Right lobe of liver (tissue), 6 donors: ENCODE results near the gene GNB1. TPM values are rescaled to one million over a fixed set of nuclear protein-coding genes. Genes with fewer than 3 reads are reported as not detected.

Experiments used
- ATAC-seq, 4 donors: fragments of 200-7000 bp; cut with Tn5 transposase; one replicate each; pipeline ENCODE4 v1.9.1; 2020; ENCODE audit warnings: mild to moderate bottlenecking in 4 of 4, moderate library complexity in 4 of 4
- DNase-seq, 3 donors: peaks; one replicate each; pipeline ENCODE4 v3.0.0-alpha.2; 2020
- H3K27ac ChIP-seq, 3 donors: fragments of 200-600 bp; one replicate each; pipeline ENCODE4 v1.8.0; 2022
- H3K27me3 ChIP-seq, 2 donors: fragments of 200-600 bp; one replicate each; pipeline ENCODE4 v1.8.0; 2022
- H3K36me3 ChIP-seq, 4 donors: fragments of 200-600 bp; sonication (generic) in 1 of 4; one replicate each; pipeline versions ENCODE4 v1.5.1 to v1.8.0; 2017 to 2022; ENCODE audit warnings: control low read depth in 1 of 4
- H3K4me1 ChIP-seq, 4 donors: fragments of 200-600 bp; sonication (generic) in 1 of 4; one replicate each; pipeline versions ENCODE4 v1.5.1 to v1.8.0; 2017 to 2022; ENCODE audit warnings: control low read depth in 1 of 4
- H3K4me3 ChIP-seq, 3 donors: fragments of 200-600 bp; one replicate each; pipeline ENCODE4 v1.8.0; 2022
- H3K9me3 ChIP-seq, 4 donors: fragments of 200-600 bp; sonication (generic) in 1 of 4; one replicate each; pipeline versions ENCODE4 v1.5.1 to v1.8.0; 2017 to 2022; ENCODE audit warnings: control low read depth in 1 of 4
- POLR2A ChIP-seq: fragments of 450-650 bp; IDR thresholded peaks from one replicate; pipeline ENCODE4 v1.6.1; 2017; ENCODE audit warnings: antibody characterized with exemption, mild to moderate bottlenecking
- WGBS: methylation state at CpG from one replicate; pipeline ENCODE4 v1.1.6; 2018; ENCODE audit warnings: low coverage, low lambda C conversion rate; ENCODE audit not compliant: insufficient coverage; ENCODE audit errors: missing lambda C conversion rate; 5-methylcytosine and 5-hydroxymethylcytosine counted together
- intact Hi-C, 2 donors: fragments of 100-400 bp; cut with DNase I; formaldehyde crosslinking; loops; one replicate each; pipeline versions ENCODE4 v1.11.2 to v1.14.1; 2022
- total RNA-seq, 6 experiments: library from RNA; depleted of rRNA in 2 of 6; stranded (reverse); fragments of >200 nt in 2 of 6; fragmentation: NEBNext Ultra II Directional in 3 of 6; extraction: Animal tissue kit (Norgen Biotek cat#: 25700) in 3 of 6; gene quantifications; one replicate each; pipeline versions ENCODE4 v1.1.0 to v1.2.4, GENCODE V29; 2016 to 2023
- TF ChIP-seq, protein P1 (sequence below), 4 donors: fragments of 200-600 bp in 3 of 4; fragments of 450-650 bp in 1 of 4; IDR thresholded peaks; one replicate each; pipeline versions ENCODE4 v1.5.1 to v1.8.0; 2016 to 2022; ENCODE audit warnings: antibody characterized with exemption in 4 of 4, mild to moderate bottlenecking in 2 of 4
- donor health status: DM: no; HTN: yes; CAD: no.
- donor health status: DM: no; HTN: no; CAD: no.
- donor health status: DM: no; HTN: no; CAD: no.
- donor health status: DM: no; HTN: yes; CAD: no.
- donor health status: DM: no; HTN: yes; CAD: no.

GNB1 gene
- total RNA-seq, 6 experiments from 2014 or later = 85.9 to 147 (median 104) TPM

DNA sequence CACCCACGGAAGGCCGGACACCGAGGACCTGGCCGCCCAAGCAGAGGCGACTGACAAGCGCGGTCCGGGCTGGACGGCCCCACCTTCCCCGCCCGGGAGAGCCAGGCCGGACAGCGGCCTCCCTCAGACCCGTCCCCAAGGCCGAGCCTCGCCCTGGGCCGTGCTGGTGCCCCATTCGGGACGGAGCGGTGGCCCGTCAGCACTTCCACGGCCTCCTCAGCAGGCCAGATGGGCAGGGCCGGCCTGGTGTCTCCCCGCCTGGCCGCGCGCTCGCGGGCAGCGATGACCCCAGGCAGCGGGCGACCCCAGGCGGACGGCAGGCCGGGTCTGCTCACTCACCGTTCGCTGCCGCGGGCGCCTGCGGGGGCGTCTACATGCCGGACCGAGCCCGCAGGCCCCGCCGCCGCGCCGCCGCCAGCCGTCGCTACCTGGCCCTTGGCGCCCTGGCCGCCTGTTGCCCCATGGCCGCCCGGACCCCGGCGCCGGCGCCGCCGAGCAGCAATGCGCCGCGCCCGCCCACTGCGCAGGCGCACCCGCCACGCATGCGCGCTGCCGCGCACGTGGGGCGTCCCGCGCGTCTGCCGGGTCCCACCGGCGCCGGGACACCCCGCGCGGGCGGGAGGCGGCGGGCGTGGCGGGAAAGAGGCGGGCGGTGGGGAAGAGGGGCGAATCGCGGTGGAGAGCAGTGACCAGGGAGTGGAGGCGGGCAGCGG, 112.8 kb downstream of the GNB1 start, which contains the start of gene NADK:
TSS of gene NADK (minus strand) at position 521 of the 713 bp plus-strand sequence. CDS start 13,064 bp downstream, outside the sequence.
- H3K27ac ChIP-seq = peak within 1 kb of the TSS; percentile 91 to 98 (median 94)
- 0% methylated on average over 7 of the region's 99 CpGs for WGBS
- intact Hi-C loops = no loop called here
- H3K27me3 ChIP-seq = no peaks in the 10 kb centered on the region
- TF ChIP-seq, protein P1, sequence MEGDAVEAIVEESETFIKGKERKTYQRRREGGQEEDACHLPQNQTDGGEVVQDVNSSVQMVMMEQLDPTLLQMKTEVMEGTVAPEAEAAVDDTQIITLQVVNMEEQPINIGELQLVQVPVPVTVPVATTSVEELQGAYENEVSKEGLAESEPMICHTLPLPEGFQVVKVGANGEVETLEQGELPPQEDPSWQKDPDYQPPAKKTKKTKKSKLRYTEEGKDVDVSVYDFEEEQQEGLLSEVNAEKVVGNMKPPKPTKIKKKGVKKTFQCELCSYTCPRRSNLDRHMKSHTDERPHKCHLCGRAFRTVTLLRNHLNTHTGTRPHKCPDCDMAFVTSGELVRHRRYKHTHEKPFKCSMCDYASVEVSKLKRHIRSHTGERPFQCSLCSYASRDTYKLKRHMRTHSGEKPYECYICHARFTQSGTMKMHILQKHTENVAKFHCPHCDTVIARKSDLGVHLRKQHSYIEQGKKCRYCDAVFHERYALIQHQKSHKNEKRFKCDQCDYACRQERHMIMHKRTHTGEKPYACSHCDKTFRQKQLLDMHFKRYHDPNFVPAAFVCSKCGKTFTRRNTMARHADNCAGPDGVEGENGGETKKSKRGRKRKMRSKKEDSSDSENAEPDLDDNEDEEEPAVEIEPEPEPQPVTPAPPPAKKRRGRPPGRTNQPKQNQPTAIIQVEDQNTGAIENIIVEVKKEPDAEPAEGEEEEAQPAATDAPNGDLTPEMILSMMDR (IDR thresholded peaks at IDR 0.05) = peak in 1 of 4 donors; percentile 14
- TF ChIP-seq POLR2A = peak; percentile 61
- peak; percentile 75 to 80 (median 79) for DNase-seq
- peaks cover 0 to 54% (median 23%) of the 10 kb centered on the region in 4 donors for H3K4me1 ChIP-seq
- H3K36me3 ChIP-seq = no peaks in the 10 kb centered on the region
- no peaks in the 10 kb centered on the region for H3K9me3 ChIP-seq
- peak within 1 kb of the TSS; percentile 84 to 99 (median 86) for H3K4me3 ChIP-seq
- ATAC-seq = peak; percentile 20 to 46 (median 34)

DNA sequence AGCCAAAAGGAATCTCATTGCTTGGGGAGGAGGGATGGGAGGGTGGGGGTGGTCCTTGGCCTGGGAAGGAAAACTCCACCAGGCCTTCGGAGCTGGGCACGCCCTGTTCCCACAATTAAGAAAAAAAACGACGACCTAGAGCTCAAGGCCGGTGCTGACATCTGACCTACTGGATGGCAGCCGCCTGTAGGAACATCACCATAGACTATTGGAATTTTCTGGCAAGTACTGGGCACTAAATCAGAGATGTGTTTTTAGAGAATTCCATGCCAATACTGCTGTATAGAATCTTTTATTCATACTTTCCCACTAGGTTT, 113.3 kb downstream of the GNB1 start:
- Histone ChIP-seq H3K27ac (peak overlapping the region; percentile 91 to 98 (median 94)), H3K4me3 (peak overlapping the region; percentile 84 to 99 (median 86)), H3K9me3 (no peaks in the 10 kb centered on the region), H3K36me3 (peaks cover 0 to 4% (median 0%) of the 10 kb centered on the region in 4 donors), H3K4me1 (peaks cover 0 to 49% (median 20%) of the 10 kb centered on the region in 4 donors), H3K27me3 (no peaks in the 10 kb centered on the region)
- ATAC-seq (peak in 2 of 4 donors; percentile 9 to 11), DNase-seq (no peak)
- TF ChIP-seq POLR2A = no peak
- TF ChIP-seq, protein P1 (IDR thresholded peaks at IDR 0.05) = no peak
- intact Hi-C loops = no loop called here
- WGBS = 0% methylated on average over 6 of the region's 6 CpGs

DNA sequence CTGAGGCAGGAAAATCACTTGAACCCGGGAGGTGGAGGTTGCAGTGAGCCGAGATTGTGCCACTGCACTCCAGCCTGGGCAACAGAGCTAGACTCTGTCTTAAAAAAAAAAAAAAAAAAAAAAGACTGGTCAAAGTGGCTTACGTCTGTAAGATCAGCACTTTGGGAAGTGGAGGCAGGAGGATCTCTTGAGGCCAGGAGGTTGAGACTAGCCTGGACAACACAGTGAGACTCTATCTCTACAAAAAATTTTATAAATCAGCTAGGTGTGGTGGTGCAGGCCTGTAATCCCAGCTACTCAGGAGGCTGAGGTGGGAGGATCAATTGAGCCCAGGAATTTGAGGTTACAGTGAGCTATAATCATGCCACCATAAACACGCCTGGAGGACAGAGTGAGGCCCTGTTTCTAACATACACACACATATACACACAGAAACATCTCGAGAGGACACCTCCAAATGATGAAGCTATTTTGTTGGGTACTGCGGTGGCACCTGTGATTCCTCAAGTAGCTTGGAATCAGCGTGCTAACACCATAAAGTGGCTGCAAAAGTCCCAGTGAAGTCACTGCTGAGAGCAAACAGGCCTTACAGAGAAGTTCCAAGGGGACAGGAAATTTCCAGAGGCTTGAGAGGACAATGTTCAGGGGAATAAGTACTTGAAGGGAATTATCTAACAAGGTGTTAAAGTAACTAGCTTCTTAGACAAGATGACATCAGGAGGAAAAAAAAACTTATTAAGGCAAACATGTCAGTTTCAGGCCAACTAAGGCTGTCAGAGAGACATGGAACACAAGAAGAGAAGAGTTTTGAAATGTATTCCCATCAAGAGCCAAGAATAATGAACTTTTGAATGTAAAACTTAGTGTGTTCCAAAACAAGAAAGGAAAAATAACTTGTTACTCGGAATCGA, 114.0 kb downstream of the GNB1 start:
- Histone ChIP-seq H3K4me1 (peaks cover 0 to 43% (median 15%) of the 10 kb centered on the region in 4 donors), H3K27ac (peak overlapping the region; percentile 91 to 98 (median 94)), H3K27me3 (no peaks in the 10 kb centered on the region), H3K4me3 (peak overlapping the region; percentile 84 to 99 (median 86)), H3K36me3 (peaks cover 0 to 10% (median 0%) of the 10 kb centered on the region in 4 donors), H3K9me3 (no peaks in the 10 kb centered on the region)
- TF ChIP-seq, protein P1 (IDR thresholded peaks at IDR 0.05) = no peak
- no peak for TF ChIP-seq POLR2A
- ATAC-seq (no peak), DNase-seq (no peak)
- intact Hi-C loops = no loop called here
- WGBS = 21% methylated on average over 5 of the region's 9 CpGs

DNA sequence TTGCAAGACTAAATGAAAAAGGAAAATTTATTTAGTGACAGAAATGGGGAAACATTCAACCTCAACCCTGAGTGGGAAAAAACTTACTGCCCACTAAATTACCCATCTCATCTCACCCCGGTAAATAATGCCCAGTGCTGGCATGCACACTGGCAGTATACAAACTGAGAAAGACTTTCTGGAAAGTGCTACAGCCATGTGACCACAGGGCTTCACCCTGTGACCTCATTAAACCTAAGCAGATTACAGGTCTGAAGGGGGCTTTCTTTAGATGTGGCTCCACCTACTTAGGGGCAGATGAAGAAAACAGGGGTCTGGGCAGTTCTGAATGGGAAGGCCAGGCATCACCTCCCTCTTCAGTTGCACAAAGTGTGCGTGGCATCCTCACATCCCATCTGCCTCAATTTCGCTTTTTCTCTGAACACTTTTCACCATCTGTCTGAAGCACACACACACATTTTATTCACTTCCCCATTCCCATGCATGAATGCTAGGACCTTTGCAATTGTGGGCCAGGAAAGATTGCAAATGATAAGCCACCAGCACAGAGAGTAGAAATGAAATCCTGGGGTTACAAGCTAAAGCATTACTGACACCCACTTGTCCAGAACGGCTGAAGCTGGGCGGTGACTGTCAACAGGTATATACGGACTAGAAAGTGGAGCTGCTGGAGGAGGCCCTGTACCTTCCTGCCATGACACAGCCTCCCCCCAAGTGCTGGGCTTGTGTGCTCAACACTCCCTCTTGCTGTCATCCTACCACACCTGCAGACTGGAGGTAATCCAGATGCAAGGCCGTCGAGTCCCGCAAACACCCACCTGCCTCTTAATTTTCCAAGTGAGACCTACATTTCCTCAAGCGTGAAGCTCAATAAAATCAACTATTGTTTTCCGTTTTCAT, 115.3 kb downstream of the GNB1 start:
- intact Hi-C loops = no loop called here
- peaks cover 0 to 11% (median 0%) of the 10 kb centered on the region in 4 donors for H3K36me3 ChIP-seq
- H3K4me1 ChIP-seq = peaks cover 0 to 38% (median 15%) of the 10 kb centered on the region in 4 donors
- DNase-seq (no peak), ATAC-seq (peak; percentile 5 to 33 (median 14))
- no peaks in the 10 kb centered on the region for H3K27me3 ChIP-seq
- no peak overlapping the region for H3K4me3 ChIP-seq
- WGBS = 37% methylated on average over 9 of the region's 11 CpGs
- peak overlapping the region; percentile 10 to 98 (median 46) for H3K27ac ChIP-seq
- no peak for TF ChIP-seq POLR2A
- TF ChIP-seq, protein P1 (IDR thresholded peaks at IDR 0.05) = no peak
- H3K9me3 ChIP-seq = no peaks in the 10 kb centered on the region
